Activated B cell treated with CpG ODN at 0.5 μM for 24 hours (primary cell): Measurements from ENCODE around the gene OR6K2. TPM values are rescaled to one million over a fixed set of nuclear protein-coding genes. Genes with fewer than 3 reads are reported as not detected.

Experiments used
- ATAC-seq: fragments of 200-7000 bp; cut with Tn5 transposase; one replicate; pipeline ENCODE4 v1.10.0; 2021; ENCODE audit warnings: low read depth, mild to moderate bottlenecking, moderate library complexity
- CTCF ChIA-PET: fragments of 350-600 bp; sonication (Branson Sonifier 250); formaldehyde crosslinking; loops from one replicate; lab custom pipeline; 2021; ENCODE audit warnings: antibody characterized with exemption; lab: Charles Lee
- POLR2A ChIA-PET: fragments of 350-600 bp; sonication (Branson Sonifier 250); formaldehyde crosslinking; loops from one replicate; lab custom pipeline; 2021; ENCODE audit warnings: antibody characterized with exemption; lab: Charles Lee
- DNase-seq: peaks from one replicate; pipeline ENCODE4 v3.0.0; 2022
- H3K27ac Mint-ChIP-seq: one replicate; pipeline ENCODE4 v1.8.0; 2020; ENCODE audit warnings: mixed read lengths
- H3K27me3 Mint-ChIP-seq: one replicate; pipeline ENCODE4 v1.8.0; 2021; ENCODE audit warnings: mixed read lengths
- H3K36me3 Mint-ChIP-seq: one replicate; pipeline ENCODE4 v1.8.0; 2021; ENCODE audit warnings: low read depth, mixed read lengths
- H3K4me1 Mint-ChIP-seq: one replicate; pipeline ENCODE4 v1.8.0; 2021; ENCODE audit warnings: mixed read lengths
- H3K4me3 Mint-ChIP-seq: one replicate; pipeline ENCODE4 v1.8.0; 2020; ENCODE audit warnings: mild to moderate bottlenecking, mixed read lengths
- H3K9me3 Mint-ChIP-seq: one replicate; pipeline ENCODE4 v1.8.0; 2020; ENCODE audit warnings: mixed read lengths
- CTCF ChIP-seq: fragments of 200-600 bp; IDR thresholded peaks from one replicate; pipeline ENCODE4 v1.8.0; 2022; ENCODE audit warnings: antibody characterized with exemption, mild to moderate bottlenecking
- intact Hi-C: fragments of 100-400 bp; cut with micrococcal nuclease; formaldehyde crosslinking; loops from one replicate; pipeline ENCODE4 v1.15.1; 2024
- total RNA-seq: library from RNA; stranded (reverse); gene quantifications from 2 replicates; pipeline ENCODE4 v1.2.3, GENCODE V29; 2022

Gene OR6K2
- total RNA-seq, 1 donor from 2014 or later = not detected

GRCh38 chr1:158675563-158676323, 24.7 kb downstream of the OR6K2 start:
- CTCF ChIA-PET = no interaction called here
- H3K27me3 Mint-ChIP-seq = peaks cover 6% of the 10 kb centered on the region
- no peak overlapping the region for H3K4me3 Mint-ChIP-seq
- POLR2A ChIA-PET = no interaction called here
- ATAC-seq (no peak), DNase-seq (no peak)
- H3K9me3 Mint-ChIP-seq = no peaks in the 10 kb centered on the region
- H3K27ac Mint-ChIP-seq = no peak overlapping the region
- intact Hi-C loops = no loop called here
- H3K36me3 Mint-ChIP-seq = no peaks in the 10 kb centered on the region
- no peak for TF ChIP-seq CTCF
- H3K4me1 Mint-ChIP-seq = no peaks in the 10 kb centered on the region

DNA sequence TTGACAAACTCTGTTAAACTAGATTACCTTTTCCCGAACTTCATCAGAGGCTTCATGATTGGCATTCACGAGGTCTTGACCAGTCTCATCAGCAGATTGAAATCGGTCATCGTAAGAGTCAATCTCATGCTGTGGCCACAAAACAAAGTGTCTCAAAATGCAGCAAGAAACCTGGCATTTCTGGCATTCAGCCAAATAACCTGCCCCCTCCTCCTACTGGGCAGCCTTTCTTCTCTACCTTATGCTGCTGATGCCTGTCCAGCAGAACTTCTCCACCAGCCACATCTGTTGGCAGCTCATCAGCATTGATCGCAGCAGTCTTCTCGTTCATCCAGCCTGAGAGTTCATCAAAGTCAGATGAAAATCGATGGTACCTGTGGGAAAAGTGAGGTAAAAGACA, 26.1 kb downstream of the OR6K2 start:
- Mint-ChIP-seq H3K9me3 (no peaks in the 10 kb centered on the region), H3K27me3 (peaks cover 6% of the 10 kb centered on the region), H3K27ac (no peak overlapping the region), H3K4me3 (no peak overlapping the region), H3K4me1 (no peaks in the 10 kb centered on the region), H3K36me3 (no peaks in the 10 kb centered on the region)
- ChIA-PET POLR2A (no interaction called here), CTCF (no interaction called here)
- ATAC-seq (no peak), DNase-seq (no peak)
- intact Hi-C loops = no loop called here
- TF ChIP-seq CTCF = no peak

- no peak overlapping the region for H3K4me3 Mint-ChIP-seq
- intact Hi-C loops = no loop called here
- DNase-seq (no peak), ATAC-seq (no peak)
- no peaks in the 10 kb centered on the region for H3K36me3 Mint-ChIP-seq
- no peaks in the 10 kb centered on the region for H3K4me1 Mint-ChIP-seq
- H3K9me3 Mint-ChIP-seq = no peaks in the 10 kb centered on the region
- POLR2A ChIA-PET = no interaction called here
- peaks cover 7% of the 10 kb centered on the region for H3K27me3 Mint-ChIP-seq
- no peak for TF ChIP-seq CTCF
- CTCF ChIA-PET = no interaction called here
- no peak overlapping the region for H3K27ac Mint-ChIP-seq
Observed at GRCh38 chr1:158666037-158666436, 34.4 kb downstream of the OR6K2 start.

DNA sequence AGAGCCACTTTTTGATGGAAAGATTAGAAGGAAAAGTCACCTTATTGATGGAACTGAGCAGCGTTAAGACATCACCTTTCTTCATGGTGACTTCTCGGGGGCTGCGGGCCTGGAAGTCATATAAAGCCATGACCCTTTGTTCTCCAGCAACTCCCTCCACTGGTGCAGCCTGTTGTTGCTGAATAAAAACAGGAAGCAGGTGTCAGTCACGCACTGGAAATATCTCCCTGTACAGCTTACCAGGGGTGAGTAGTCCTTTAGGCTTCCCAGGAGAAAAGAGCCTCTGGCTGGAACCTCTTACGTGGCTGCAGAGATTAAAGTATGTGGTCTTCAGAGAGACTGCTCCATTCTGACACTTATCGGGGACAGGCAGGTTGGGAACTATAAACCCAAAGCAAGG, 45.9 kb downstream of the OR6K2 start:
- peaks cover 6% of the 10 kb centered on the region for H3K9me3 Mint-ChIP-seq

DNA sequence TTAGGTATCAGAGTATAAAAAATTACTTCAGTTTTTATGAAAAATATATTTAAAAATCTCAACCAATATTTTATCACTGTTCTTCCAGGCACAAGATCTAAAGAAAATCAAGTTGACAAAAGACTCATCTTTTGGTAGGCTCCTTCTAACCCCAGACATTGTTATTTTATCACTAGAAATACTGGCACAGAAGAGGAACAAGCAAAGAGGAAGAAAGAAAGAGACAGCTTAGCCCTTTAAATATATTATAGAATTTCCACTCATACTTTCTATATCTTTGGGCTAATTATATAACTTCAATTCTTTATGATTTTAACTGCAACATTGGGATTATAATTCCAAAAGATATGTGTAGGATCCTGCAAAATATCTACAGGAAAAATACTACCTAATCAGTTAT, 46.4 kb downstream of the OR6K2 start:
- TF ChIP-seq CTCF = no peak
- ChIA-PET CTCF (no interaction called here), POLR2A (no interaction called here)
- Mint-ChIP-seq H3K27me3 (peaks cover 4% of the 10 kb centered on the region), H3K9me3 (peaks cover 6% of the 10 kb centered on the region), H3K27ac (no peak overlapping the region), H3K36me3 (no peaks in the 10 kb centered on the region), H3K4me3 (no peak overlapping the region), H3K4me1 (peaks cover 25% of the 10 kb centered on the region)
- no peak for DNase-seq
- intact Hi-C loops = no loop called here
- ATAC-seq = no peak

More for the DNA sequence above, 45.9 kb downstream of the OR6K2 start:
- POLR2A ChIA-PET = no interaction called here
- ATAC-seq (no peak), DNase-seq (no peak)
- Mint-ChIP-seq H3K36me3 (no peaks in the 10 kb centered on the region), H3K4me3 (peak overlapping the region; percentile 15), H3K4me1 (peaks cover 25% of the 10 kb centered on the region), H3K27ac (no peak overlapping the region), H3K27me3 (peaks cover 4% of the 10 kb centered on the region)
- CTCF ChIA-PET = no interaction called here
- intact Hi-C loops = no loop called here
- TF ChIP-seq CTCF = no peak
